NCI-H345 treated with DMSO at 0.1 percent for 48 hours (cell line): ENCODE data around the gene MZF1.
"Not testable (repeated sequence)": the region's sequence is repeated elsewhere in the genome, so short reads cannot be mapped to it uniquely, and the experiment has no call there.

Experiments
- DNase-seq: peaks from one replicate; lab custom pipeline; 2025; ENCODE audit not compliant: unreplicated experiment; lab: John Stamatoyannopoulos, UW

Gene MZF1

GRCh38 chr19:58543826-58544590, 29.1 kb downstream of the MZF1 start, which contains the start of gene TRIM28:
TSS of gene TRIM28 (plus strand) at chr19:58544064. CDS start at chr19:58544758, 694 bp downstream.
- DNase-seq = no peak

DNA sequence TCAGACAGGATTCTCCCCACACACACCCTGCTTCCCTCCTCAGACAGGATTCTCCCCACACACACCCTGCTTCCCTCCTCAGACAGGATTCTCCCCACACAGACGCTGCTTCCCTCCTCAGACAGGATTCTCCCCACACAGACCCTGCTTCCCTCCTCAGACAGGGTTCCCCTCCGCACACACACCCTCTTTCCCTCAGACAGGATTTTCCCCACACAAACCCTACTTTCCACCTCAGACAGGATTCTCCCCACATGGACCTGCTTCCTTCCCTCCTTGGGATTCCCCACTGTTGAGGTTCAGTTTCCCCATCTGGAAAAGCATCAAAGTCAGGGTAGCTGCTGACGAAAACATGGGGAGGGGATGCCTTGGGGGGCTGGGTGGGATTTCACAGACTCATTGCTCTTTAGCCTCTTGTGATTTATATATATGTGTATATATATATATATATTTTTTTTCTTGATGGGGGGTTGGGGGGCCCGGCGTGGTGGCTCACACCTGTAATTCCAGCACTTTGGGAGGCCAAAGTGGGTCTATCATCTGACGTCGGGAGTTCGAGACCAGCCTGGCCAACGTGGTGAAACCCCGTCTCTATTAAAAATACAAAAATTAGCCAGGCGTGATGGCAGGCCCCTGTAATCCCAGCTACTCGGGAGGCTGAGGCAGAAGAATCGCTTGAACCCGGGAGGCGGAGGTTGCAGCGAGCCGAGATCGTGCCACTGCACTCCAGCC, 30.3 kb downstream of the MZF1 start:
- not testable (repeated sequence) for DNase-seq

DNA sequence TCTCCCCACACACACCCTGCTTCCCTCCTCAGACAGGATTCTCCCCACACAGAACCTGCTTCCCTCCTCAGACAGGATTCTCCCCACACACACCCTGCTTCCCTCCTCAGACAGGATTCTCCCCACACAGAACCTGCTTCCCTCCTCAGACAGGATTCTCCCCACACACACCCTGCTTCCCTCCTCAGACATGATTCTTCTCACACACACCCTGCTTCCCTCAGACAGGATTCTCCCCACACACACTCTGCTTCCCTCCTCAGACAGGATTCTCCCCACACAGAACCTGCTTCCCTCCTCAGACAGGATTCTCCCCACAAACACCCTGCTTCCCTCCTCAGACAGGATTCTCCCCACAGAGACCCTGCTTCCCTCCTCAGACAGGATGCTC, 34.0 kb downstream of the MZF1 start:
- not testable (repeated sequence) for DNase-seq

DNA sequence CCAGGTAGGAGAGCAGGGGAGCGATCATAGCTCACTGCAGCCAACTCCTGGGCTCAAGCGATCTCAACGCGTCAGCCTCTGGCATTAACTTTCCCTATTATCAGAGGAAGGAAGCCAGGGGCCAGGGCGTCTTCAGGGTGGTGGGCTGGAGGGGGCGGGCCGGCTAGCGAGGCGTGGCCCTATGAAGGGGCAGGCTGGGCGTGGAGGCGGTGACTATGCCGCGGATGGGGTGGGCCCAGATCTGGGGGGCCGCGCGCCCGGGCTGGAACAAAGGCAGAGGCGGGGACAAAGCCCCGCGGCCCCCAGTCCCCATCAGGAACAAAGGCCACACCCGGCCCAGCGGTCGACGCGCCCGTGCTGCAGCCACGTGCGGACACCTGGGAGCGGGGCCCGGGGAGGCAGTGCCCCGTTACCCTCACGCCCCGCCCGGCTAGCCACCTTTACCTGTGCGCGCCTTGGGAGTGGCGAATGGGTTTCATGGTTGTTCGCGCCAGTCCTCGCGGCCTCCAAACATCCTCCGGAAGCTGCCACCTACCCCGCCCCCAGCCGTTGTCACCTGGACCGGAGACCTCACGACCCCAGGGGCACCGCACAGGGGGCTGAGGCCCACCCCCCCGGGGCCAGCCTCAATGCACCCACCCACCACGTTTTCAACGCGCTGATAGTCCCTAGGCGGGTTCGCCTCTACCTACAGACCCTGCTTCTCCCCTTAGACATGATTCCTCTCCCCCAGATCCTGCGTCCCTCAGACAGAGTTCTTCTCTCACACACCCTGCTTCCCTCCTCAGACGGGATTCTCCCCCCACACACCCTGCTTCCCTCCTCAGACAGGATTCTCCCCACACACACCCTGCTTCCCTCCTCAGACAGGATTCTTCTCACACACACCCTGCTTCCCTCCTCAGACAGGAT, 34.6 kb downstream of the MZF1 start:
- DNase-seq = peak; percentile 36

DNA sequence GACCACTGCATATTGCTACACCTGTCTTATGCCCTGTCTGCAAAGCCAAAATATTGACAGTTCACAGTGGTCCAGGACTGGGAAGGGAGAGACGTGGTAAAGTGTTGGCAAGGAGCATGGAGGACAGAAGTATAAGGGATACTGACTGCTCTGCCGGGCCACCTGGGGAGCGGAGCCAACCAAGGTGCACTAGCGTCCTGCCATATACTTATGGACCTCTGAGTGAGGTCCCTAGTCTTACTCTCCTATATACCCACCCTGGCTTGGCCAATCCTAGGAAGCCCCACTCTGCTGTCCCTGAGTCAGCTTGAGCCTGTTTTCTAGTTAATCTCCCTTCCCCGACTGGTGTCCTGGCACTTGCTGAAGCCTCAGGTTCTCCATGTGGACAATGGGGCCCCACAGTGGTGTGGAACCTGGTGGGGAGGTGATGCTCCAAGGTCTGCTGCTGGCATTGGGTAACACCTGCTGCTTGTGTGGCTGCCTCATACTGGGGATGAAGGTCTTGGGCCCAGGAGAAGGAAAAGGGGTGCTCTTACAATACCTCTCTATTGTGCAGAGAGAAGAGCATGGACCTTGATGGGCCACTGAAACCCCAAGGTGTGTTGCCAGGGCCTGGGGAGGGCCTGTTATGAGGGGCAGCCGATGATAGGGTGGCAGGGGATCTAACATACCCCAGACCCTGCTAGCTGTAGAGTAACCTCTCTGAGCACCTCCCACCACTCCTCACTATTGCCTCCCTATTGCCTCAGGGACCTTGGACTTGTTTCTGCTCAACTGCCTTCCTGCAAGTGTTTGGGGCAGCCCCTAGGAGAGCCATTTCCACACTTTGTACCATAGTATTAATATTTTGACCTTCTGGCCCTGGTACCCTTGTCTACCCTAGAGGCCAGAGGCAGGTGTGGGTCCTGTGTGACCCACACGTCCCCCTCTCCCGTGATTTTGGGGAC, 36.0 kb downstream of the MZF1 start:
- DNase-seq = no peak

DNA sequence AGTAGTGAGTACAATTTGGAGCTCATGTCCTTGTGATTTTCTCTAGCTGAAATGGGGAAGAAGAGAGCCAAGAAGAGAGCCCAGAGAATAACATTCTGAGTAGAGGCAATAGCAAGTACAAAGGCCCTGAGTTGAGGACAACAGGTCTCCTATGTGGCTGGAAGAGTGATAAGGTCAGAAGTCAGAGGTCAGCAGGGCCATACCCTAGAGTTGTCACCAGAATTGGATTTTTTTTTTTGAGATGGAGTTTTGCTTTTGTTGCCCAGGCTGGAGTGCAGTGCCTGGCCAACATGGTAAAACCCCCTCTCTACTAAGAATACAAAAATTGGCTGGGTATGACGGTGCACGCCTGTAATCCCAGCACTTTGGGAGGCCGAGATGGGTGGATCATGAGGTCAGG, 37.3 kb downstream of the MZF1 start:
- no peak for DNase-seq

DNA sequence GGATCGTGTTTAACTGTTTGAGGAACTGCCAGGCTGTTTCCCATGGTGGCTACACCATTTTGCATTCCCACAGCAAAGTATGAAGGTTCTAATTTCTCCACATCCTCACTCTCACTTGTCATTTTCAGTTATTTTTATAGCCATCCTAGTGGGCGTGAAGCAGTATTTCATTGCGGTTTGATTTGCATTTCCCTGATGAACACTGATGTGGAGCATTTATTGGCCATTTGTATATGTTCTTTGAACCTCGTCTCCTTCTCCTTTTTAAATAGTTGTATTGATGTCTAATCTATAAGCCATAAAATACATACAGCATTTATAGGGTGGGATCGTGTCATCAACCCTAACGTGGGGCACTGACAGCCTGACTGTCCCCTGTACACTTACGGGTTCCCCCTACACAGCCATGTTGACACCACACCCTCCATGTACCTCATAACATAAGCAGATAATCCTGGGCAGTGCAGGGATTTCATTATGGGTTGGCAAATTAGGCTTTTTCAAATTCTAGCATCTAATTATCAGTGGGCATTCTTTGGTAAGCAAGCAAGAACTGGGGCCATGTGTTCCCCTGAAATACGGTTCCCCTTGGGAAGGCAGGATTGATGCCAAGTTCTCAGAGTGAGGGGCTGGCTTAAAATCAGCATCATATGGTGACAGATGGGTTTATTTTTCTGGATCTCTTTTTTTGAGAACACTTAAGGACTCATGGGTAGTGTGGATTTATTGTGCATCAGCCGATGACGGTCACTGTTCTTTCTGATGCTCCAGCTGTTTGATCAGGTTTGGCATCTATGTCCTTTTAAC, 41.9 kb downstream of the MZF1 start:
- DNase-seq = no peak

- DNase-seq = no peak
Measured at GRCh38 chr19:58529405-58529804, 43.7 kb downstream of the MZF1 start.

- no peak for DNase-seq
Measured at GRCh38 chr19:58522709-58523108, 50.4 kb downstream of the MZF1 start.

DNA sequence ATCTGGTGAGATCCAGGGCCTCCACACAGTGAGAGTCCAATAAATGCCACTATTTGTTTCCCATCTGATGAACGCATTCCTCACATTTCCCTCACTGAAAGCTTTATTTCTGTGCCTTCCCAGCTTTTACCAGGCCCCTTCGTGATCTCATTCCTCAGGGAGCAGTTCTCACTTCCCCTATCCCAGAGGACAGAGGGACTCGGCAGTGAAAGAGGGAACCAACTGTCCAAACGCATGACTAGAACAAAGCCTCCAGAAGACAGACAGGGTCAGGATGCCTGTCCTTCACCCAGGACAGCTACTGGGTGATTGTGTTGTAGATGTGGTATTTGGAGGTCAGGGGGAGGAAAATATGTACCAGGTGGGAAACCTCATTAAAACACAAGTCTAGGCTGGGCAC, 51.5 kb downstream of the MZF1 start:
- DNase-seq = no peak

DNA sequence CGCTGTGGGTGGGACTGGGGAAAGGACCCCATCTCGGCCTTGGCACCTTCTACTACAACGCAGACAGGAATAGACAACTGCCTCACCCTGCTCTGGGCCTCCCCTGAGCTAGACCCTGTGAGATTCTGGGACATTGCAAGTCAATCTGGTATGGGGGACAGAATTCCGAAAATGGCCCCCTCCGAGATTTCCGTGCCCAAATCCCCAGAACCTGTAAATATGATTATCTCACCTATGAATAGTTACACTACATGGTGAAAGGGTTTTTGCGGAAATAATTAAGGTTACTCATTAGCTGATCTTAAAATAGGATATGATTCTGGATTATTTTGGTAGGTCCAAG, 52.9 kb downstream of the MZF1 start:
- DNase-seq = no peak

DNA sequence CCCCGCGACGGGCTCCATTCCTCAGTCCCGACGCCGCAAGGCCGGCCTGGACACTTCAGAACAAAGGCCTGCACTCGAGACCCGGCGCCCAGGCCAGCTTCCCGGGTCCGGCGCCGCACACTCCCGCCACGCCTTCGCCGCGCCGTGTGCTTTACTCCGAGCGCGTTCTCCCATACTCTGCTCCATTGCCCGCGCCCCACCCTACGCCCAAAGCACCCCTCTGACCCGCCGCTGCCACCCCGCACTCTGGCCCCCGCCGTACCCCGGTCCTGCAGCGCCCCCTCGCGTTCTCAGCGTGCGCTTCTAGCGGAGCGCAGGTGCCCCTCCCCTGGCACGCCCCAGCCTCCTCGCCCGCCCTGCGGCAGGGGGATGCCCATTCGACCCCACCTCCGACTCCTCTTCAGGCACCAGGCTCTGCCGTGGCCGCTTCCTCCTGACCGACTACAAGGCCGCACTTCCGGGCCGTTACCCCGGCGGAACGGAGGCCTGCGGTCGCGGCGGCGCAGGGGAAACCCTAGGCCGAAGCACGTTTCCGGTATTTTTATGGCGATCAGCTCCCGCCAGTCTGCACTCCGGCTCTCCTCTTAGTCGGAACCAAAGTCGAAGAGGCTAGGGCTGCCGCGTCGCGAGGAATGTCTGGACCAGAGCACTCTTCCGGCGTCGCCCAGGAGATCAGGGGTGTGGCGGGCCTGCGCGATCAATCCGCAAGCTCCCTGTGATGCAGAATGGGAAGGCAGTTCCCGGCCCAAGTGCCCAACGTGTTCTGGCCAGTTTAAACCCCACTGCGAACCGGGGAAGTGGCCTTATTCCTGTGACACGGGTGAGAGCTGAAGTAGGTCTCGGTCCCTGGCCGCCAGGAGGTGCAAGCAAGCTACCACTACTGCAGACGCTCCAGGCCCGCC, 53.5 kb downstream of the MZF1 start, which contains the start of gene ZBTB45:
TSS of gene ZBTB45 (minus strand) at position 456 of the 902 bp plus-strand sequence. CDS start 2,137 bp downstream, outside the sequence.
- DNase-seq = peak; percentile 84

DNA sequence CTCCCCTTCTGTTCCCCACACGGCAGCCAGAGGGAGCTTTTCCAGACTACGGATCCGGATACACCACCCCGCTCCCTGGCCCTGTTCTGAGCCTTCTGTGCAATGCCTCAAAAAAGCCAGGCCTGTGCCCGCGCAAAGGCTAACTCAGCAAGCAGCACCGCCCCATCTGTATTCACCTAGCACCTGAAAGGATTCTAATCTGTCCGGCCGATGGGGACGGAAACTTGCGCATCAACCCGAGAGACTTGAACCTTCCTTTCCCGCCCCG, 54.1 kb downstream of the MZF1 start:
- DNase-seq = peak; percentile 3

DNA sequence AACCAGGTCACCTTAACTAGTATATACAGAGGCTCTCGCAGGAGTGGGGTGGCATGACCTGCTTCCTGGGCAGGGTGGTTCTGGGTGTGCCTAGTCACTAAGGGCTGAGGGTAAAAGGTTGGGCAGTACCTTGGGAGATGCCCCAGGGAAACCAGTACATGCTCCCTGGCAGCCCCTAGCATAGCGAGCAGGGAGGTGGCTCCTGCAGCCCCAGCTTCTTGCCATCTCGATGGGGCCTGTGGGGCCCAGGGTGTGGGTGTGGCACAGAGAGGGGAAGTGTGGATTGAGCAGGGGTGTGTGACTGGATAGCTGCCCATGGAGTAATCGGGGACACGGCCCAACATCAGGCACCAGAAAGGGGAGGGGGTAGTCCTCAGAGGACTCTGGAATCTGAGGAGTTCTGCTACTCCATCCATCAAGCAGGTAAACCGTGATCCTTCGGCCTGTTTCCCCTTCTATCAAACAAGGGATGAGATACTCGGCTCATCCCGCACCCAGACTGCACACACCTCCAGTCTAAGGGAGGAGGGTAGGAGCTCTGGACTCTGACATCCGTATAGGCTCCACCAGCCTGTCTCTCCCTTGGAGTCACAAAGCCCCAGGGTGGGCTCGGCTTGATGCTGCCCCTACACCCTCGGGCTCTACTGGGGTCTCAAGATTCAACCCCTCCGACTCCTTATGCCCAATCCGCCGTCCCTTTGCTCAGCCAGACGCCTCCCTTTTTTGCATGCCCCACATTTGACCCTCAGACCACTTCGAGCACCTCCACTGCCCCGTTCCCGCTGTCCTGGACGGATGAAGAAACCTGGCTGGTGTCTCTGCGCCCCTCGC, 54.7 kb downstream of the MZF1 start:
- no peak for DNase-seq

DNA sequence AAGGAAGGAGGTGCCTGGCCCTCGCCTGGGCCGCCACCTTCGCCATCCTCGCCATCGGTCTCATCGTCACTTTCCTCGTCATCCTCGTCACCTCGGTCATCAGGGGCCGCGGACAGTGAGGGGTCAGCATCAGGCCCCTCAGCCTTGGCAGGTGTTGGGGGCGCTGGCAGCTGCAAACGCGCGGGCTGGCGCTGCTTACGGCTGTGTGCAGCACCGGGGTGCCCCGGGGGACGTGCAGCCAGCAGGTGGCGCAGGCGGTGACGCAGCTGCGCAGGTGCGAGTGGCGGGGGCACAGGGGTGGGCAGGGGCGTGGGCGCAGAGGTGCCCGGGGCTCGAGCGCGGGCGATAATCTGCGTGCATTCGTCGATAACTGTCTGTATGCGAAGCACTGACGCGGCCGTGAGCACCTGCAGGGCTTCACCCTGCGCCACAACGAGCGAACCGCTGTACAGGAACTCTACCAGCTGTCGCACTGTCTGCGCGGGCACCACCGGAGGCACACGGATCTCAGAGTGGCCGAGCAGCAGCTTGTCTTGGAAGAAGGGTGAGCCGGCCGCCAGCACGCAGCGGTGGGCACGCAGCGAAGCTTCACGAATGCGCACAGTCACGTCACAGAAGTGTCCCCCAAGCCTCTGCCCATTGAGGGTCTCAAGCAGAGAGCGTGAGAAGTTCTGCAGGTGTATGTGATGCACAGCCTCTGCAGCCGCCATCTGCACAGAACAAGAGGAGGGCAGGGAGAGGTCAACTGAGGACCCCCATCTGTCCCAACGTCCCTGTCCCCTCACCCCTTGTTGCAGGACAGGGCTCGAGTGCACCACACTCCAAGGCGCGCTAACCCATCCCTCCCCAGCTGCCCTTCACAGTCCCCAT, 55.9 kb downstream of the MZF1 start:
- DNase-seq = no peak

DNA sequence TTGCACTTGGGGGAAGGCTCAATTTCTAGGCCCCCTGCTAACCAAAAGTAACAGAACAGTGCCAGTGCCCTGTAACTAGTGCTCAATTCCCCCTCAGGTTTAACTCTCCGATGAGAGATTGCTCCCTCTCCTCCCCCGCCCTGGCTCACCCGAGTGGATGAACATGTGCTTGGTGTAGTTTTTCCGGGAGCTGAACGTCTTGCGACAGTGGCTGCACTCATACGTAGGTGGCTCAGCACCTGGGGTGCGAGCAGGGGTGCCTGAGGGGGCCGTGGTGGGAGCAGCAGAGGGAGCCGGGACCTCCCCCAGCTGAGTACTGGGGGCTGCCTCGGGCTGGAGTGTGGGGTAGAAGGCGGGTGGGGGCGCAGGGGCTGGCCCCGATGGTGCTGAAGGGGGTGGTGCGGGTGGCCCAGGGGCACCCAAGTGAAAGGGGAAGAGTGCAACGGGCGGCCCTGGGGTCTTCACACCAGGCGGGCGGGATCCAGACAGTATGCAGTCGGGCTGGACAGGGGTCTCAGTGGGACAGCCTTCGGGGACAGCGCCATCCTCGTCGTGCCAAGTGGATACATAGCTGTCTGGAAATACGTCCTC, 56.8 kb downstream of the MZF1 start:
- DNase-seq = no peak
